Measurements from ENCODE around the gene MAPK8IP2.
"Not testable (repeated sequence)": the region's sequence is repeated elsewhere in the genome, so short reads cannot be mapped to it uniquely, and the experiment has no call there.

DNA sequence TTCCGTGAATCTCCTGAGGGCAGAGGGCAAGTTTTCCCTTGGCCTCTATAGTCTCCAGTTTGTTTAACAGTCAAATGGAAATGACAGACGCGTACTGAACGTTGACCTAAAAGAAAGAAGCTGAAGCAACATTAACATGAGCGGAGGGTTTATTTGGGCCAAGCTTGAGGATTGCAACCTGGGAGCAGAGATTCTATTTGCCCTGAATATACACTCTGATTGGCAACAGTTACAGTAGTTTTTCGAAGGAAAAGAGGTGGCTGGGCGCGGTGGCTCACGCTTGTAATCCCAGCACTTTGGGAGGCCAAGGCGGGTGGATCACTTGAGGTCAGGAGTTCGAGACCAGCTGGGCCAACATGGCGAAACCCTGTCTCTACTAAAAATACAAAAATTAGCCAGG, 39.7 kb downstream of the MAPK8IP2 start:
- TF ChIP-seq, protein P1, sequence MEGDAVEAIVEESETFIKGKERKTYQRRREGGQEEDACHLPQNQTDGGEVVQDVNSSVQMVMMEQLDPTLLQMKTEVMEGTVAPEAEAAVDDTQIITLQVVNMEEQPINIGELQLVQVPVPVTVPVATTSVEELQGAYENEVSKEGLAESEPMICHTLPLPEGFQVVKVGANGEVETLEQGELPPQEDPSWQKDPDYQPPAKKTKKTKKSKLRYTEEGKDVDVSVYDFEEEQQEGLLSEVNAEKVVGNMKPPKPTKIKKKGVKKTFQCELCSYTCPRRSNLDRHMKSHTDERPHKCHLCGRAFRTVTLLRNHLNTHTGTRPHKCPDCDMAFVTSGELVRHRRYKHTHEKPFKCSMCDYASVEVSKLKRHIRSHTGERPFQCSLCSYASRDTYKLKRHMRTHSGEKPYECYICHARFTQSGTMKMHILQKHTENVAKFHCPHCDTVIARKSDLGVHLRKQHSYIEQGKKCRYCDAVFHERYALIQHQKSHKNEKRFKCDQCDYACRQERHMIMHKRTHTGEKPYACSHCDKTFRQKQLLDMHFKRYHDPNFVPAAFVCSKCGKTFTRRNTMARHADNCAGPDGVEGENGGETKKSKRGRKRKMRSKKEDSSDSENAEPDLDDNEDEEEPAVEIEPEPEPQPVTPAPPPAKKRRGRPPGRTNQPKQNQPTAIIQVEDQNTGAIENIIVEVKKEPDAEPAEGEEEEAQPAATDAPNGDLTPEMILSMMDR (IDR thresholded peaks at IDR 0.05 in 4 of 5, conservative IDR thresholded peaks at IDR 0.05 in 1 of 5): not testable (repeated sequence)
- TF ChIP-seq POLR2A (IDR thresholded peaks at IDR 0.05): not testable (repeated sequence)

Measured in gastrocnemius medialis (tissue), 4 donors.